ENCODE results near the gene TICRR.
"Not testable (repeated sequence)": the region's sequence is repeated elsewhere in the genome, so short reads cannot be mapped to it uniquely, and the experiment has no call there.

TICRR gene

DNA sequence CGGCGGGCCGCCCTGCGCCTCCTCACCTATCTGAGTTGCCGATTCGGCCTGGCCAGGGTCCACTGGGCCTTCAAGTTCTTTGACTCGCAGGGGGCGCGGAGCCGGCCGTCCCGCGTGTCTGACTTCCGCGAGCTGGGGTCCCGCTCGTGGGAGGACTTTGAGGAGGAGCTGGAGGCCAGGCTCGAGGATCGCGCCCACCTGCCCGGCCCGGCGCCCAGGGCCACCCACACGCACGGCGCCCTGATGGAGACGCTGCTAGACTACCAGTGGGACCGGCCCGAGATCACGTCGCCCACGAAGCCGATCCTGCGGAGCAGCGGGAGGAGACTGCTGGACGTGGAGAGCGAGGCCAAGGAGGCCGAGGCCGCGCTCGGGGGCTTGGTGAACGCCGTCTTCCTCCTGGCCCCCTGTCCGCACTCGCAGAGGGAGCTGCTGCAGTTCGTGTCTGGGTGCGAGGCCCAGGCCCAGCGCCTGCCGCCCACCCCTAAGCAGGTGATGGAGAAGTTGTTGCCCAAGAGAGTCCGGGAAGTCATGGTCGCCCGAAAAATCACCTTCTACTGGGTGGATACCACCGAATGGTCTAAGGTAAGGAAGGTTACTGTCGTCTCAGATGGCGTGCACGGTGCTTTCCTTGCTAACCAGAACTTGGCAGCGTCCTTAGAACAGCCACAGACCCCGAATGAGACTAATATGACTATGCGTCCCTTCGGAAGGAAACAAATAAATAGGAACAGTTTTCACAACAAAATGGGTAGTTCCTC lies 567 bp downstream of the TICRR start:
- DNase-seq = no peak

DNA sequence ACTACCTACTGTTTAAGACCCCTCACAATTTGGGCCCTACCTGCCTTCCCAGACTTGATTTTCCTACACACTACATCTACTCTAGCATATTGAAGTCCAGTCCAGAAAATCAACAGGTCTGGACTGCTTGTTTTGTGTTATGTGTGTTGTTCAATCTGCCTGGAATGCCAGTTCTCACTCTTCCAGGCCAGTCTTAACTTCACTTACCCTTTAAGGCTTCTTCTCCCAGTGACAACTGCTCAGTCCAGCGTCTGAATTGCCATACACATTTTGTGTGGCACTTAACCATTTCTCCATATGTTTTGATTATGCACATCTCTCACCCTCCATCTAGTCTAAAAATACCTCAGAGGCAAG lies 1.1 kb downstream of the TICRR start:
- no peak for DNase-seq

DNA sequence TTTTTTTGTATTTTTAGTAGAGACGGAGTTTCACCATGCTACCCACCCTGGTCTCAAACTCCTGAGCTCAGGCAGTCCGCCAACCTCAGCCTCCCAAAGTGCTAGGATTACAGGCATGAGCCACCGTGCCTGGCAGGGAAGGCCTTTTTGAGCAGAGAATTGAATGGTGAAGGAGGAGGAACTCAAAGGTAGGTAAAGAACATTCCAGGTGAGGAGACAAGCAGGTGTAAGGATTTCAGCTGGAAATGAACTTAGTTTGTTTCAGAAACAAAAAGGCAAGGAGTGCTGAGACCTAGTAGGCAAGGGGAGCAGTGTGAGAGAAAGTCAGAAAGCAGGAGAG lies 2.5 kb downstream of the TICRR start:
- DNase-seq = no peak

DNA sequence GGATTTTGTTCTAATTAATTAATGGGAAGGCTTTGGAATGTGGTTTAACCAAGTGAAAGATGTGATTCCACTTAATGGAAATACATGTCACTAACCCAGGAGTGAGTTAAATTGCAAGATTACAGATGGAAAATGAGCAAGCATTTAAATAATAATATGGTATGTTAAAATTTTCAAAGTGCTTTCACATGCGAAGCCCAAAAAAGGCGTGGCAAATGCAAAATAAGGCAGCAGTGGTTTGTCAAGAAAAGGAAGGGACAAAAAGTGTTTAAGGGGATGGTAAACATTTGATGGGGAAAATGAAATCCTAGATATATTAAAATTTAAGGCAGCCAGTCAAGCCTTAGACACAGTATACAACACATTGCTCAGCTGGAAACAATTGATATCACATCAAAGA lies 2.9 kb downstream of the TICRR start:
- no peak for DNase-seq

DNA sequence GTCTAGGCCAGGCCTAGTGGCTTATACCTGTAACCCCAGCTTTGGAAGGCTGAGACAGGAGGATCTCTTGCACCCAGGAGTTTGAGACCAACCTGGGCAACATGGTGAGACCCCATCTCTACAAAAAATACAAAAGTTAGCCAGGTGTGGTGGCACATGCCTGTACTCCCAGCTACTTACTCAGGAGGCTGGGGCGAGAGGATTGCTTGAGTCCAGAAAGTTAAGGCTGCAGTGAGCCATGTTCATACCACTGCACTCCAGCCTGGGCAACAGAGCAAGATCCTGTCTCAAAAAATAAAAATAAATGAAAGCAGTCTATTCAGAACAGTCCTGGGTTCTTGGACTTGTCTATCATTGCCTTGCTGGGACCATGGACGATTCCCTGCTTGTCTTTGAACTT lies 5.5 kb downstream of the TICRR start:
- DNase-seq = not testable (repeated sequence)

DNA sequence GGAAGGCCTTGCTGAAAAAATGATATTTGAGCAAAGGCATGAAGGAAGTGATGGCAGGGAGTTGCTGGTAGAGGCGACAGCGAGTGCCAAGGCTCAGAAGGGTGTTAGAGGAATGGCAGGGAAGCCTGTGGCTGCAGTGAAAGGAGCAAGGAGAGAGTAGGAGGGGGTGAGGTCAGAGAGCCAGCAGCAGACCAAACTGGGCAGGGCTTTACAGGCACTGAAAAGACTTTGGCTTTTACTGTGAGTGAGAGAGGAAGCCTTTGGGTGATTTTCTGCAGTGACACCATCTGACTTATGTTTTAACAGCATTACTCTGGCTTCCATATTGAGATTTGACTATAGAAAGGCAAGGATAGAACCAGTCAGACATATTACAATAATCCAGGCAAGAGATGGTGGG lies 11.4 kb downstream of the TICRR start:
- no peak for DNase-seq

DNA sequence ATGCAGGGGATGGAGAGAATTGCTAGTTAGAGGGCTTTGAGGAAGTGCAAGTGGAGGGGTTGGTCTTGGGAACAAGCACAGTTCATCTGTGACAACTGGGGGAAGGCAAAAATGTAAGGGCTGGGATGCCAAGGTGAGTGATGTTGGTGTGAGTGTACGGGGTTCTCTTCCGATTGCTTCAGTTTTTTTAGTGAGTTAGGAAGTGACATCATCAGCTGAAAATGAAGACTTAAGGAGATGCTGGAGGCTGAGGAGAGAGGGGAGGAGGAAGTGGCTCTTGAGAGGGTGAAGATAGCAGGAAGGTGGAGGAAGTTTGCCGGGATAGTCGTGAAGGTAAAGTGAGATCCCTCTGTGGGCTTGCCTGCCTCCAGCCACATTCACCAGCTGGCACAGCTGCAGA lies 12.7 kb downstream of the TICRR start:
- no peak for DNase-seq

DNA sequence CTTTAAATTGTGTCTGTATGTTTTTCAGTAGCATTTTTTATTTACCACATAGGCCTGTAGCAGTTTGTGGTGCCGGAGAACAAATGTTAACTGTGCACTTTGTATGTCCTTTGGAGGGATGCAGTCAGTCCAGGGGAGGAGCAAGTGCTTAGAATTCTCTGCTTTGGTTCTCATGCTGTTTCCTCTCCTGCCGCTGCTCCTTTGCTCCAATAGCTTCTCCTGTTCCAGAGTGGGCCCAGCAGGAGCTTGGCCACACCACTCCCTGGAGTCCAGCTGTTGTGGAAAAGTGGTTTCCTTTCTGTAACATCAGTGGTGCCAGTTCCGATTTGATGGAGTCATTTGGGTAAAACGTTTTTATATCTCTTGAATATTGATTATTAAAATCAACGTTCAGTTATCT lies 16.6 kb downstream of the TICRR start:
- no peak for DNase-seq

DNA sequence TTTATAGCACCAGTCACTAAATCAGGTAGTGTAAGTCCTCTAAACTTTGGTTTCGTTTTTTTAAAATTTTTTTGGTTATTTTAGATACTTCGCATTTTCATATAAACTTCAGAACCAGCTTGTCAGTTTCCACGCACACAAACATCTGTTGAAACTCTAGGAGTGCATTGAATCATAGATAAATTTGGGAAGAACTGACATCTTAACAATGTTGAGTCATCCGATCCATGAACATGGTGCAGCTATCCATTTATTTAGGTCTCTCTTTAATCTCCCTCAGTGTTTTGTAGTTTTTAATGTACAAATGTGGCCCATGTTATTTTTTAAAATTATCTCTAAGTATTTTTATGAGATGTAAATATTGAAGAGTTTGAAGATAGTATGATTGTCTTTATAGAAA lies 17.7 kb downstream of the TICRR start:
- DNase-seq = no peak

DNA sequence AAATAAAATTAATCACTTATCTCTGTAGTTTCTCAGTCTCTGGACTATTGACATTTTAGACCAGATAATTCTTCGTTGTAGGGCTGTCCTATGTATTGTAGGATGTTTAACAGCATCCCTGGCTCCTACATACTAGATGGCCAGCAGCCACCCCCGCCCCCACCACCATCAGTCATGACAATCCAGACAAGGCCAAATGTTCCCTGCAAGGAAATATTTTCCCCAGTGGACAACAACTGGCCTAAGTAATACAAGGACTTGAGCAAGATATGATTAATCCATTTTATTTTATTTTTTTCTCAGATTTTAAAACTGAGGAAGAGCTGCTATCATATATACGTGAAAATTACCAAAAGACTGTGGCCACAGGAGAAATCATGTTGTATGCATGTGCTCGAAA lies 23.8 kb downstream of the TICRR start:
- DNase-seq = no peak

DNA sequence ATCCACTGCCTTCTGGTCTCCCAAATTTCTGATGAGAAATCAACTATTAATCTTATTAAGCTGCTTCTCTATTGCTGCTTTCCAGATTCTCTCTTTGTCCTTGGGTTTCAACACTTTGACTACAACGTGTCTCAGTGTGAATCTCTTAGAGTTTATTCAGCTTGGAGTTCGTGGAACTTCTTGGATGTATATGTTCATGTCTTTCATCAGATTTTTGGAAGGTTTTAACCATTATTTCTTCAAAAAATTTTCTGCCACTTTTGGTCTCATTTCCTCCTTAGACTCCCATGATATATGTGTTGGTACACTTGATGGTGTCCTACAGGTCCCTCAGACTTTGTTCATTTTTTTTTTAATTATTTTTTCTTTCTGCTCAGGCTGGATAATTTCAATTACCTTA lies 36.0 kb downstream of the TICRR start:
- DNase-seq = no peak

DNA sequence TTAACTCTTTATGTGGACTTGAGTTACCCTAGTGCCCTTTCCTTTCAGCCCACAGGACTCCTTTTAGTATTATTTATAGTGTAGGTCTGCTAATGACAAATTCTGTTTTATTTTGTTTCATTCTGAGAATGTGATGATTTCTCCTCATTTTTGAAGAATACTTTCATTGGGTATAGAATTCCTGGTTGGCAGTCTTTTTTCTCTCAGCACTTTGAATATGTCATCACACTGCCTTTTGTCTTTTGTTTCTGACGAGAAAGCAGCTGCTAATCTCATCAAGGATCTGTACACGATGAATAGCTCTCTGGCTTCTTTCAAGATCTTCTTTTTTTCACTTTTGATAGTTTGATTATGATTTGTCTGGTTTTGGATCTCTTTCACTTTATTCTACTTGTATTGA lies 37.8 kb downstream of the TICRR start:
- DNase-seq = no peak

DNA sequence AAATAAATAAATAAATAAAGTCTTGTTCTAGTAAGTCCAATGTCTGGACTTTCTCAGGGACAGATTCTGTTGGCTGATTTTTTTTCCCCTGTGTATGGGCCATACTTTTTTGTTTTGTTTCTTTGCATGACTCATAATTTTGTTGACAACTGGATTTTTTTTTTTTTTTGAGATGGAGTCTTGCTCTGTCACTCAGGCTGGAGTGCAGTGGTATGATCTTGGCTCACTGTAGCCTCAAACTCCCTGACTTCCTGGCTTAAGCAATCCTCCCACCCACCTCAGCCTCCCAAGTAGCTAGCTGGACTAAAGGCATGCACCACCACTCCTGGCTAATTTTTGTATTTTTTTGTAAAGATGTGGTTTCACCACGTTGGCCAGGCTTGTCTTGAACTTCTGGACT lies 38.9 kb downstream of the TICRR start:
- DNase-seq = no peak

DNA sequence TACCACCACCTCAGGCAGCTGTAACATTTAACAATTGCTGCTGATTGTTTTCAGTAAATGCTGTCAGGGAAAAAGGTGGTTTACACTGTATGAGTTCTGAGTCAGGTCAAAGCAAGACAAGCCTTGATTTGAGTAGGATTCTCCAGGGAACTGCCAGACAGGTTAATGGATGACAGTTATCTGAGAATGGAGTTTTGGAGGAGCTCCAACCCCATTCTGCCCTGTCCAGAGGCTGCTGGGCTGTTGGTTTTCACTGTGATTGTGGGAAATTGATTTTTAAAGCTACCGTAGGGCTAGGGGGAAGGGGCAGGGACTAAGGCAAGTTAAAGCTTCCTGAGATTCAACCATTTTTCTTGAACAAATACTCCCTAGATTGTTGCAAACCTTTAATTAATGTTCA lies 39.9 kb downstream of the TICRR start:
- DNase-seq = no peak

DNA sequence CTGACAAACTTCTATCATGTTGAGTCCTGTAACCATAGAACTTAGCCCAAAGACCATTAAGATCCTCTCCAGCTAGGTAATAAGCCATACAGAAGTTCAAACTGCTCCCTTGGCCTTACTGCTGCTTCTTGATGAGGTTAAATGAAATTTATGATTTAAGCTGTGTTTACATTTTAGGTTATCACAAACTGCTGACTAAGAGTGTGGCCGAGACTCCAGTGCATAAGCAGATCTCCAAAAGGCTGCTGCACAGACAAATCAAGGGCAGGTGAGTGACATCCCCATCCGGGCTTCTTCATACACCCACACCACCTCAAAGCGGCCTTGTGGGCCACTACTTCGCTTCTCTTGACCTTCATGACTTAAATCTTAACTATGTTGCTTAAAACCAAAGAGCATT lies 41.0 kb downstream of the TICRR start:
- no peak for DNase-seq

DNA sequence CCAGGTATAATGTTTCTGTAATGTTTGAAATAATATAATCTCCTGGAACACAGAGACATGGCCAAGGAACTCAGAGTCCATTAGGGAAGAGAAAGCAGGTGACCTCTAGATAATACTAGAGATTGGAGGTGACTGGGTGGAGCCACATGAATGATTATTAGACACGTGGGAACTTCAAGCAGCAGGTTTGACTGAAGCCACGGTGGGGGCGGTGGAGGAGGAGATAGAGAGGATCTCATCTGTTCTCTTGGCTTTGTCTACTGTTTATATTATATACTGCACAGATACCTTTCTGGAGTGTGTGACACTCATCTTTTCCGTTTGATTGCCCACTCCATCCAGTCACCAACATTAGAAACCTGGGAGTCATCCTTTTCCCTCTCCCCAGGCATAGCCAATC lies 46.3 kb downstream of the TICRR start:
- no peak for DNase-seq

DNA sequence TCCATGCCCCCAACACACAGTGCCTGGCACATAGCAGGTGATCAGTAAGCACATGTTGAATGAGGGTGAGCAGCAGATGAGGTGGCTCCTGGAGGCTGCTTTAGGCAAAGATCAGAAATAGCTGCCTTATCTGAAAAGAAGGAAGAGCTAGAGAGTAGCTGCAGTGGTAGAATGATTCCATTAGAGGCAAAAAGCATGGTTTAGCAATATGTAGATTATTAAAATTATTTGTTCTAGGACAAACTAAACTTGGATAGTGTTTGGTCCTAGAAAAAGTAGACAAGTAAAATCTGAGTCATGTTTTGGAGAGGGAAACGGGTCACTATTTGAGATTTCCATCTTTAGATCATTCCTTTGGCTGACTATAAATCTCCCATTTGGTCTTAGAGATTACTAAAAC lies 47.9 kb downstream of the TICRR start:
- no peak for DNase-seq

DNA sequence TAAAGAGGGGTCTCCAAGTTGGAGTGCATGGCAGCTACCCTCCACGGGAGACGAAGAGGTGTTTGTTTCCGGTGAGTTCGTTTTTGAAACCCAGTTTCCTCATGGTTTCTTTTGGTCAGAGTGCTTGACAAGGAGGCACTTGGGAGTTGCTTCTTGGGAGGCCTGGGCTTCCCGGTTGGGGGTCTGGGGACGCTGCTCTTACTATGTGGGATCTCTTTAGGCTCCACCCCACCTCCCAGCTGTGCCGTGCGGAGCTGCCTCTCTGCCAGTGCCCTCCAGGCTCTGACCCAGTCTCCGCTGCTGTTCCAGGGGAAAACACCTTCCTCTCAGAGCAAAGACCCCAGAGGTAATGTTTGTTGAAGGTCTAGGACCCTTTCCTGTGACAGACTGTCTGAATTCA lies 50.4 kb downstream of the TICRR start:
- DNase-seq = no peak

DNA sequence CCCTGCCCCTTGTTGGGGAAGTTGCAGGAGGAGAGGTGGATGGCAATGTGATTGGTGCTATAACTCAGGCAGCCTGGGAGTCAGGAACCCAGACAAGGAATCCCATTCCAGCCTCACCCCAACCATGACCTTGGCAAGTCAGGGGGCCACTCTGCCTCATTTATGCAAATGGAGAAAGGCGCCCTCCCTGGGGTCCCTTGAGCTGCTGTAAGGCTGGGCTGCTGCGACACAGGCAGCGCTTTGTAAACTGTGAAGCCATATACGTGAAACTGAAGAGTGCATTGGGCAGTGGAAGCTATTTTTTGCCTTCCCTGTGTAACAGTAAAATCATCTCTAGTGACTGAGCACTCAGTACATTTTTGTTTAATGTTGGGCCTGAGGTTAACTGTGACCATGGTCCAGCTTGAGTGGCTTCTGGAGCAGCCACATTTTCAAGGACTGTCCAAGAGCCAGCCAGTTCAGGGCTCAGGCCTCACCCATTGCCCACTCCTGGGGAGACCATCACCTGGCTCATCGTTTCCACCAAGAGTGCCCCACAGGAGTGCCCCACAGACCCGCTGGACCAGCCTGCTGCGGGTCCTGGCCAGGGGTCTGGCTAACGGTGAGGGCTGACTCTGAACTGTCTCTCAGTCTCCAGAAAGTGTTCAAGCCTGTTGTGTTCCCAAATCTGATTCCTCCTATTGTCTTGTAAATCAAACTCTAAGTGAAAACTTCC lies 52.1 kb downstream of the TICRR start:
- DNase-seq = no peak

DNA sequence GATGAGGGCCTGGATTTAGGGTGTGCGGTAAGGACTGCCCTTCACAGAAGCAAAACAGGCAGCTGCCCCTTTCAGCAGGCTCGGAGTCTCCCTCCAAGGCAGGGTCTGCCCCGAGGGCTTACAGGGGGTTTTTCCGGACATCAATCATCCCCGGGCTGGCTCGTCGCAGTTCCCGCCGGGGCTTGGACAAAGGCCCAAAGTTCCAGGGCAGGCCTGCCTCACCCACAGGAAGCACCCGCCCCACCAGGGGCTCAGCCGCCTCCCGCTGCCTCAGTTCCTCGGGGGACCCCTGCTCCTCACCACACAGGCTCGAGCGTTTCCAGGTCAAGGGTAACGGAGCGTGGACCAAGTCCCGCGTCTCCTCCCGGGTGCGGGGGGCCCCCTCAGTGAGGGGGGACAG lies 53.0 kb downstream of the TICRR start:
- DNase-seq = no peak

DNA sequence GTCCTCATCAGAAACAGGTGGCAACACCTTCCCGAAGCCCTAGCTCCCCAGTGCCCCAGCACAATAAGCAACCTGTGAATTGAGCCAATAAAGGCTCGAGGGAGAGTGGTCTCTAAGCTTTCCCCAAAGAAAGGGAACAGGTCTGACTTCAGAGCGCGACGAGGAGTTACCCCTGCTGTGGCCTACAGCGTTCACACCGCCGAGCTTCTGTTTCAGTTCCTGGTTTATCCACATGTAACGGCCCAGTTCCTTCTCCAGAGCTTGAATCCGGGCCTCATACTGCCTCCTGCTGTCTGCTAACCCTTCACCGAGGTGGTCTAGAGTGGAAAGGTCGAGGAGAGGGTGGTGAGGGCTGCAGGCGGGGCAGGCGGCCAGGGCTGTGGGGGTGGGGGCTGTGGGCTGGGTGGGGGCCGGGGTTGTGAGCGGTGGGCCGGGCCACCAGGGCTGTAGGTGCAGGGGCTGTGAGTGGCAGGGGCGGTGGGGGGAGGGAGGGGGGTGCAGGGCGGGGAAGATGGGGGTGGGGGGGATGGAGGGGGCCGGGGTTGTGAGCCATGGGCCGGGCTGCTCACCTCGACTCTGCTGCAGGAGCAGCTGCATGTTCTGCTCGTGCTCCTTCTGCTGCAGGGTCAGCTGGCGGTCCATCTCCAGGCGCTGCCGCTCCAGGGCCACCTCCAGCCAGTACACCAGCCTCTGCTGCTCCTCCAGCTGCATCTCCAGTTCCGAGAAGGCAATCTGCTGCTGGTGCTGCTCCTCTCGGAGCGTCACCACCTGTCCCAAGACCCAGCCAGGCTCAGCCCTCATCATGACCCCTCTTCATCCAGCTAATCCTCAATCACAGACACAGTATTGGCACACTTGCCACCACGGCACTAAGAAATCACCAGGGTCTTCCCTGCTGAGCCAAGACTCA lies 53.8 kb downstream of the TICRR start:
- no peak for DNase-seq

DNA sequence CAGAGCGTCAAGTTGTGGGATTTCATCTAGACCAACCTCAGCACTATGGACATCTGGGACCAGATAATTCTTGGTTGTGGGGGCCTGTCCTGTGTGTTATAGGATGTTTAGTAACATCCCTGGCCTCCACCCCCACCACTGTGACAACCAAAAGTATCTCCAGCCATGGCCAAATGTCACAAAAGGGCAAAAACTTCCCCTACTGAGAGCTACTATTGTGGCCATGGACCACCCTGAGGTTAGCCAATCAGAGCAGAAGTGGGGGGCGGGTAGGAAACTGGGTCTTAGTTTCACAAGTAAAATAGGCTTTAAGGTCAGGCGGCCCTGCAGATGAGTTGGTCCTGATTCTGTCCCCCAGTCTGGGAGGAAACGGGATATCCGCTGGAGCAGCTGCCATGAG lies 54.6 kb downstream of the TICRR start:
- DNase-seq = no peak

DNA sequence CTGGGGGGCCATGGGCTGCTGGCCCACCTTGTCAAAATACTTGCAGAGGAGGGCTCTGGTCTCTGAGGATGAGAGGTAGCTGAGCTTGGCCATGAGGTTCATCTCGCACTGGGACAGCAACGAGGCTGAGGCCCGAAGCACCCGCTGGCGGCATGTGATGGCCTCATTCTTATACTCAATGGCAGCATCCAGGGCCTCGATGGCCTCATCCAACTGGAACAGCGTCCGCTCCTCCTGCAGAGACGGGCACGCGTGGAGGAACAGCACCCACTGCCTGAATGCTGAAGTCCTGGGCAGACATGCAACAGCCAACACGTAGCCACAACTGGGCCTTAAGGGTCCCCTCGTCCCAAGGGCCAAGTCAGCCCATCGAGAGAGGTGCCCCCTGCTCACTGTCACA lies 55.0 kb downstream of the TICRR start:
- DNase-seq = no peak

Data from NCI-H1436 (cell line).